Trophoblast cell (in vitro differentiated cells and primary cell): ENCODE results near the gene AP1S3. TPM values are rescaled to one million over a fixed set of nuclear protein-coding genes. Genes with fewer than 3 reads are reported as not detected.
A peak's percentile ranks its signal among the peaks of the same experiment; 100 is the strongest.

Experiments used
- DNase-seq, 2 donors: peaks; one replicate each; pipeline ENCODE4 v3.0.0-alpha.2; 2016
- H2AFZ ChIP-seq: 2 replicates; pipeline ENCODE4 v1.6.1; 2013; ENCODE audit warnings: low read length, moderate library complexity, mild to moderate bottlenecking; ENCODE audit not compliant: insufficient read depth, poor library complexity
- H2AK5ac ChIP-seq: 2 replicates; pipeline ENCODE4 v1.6.1; 2013; ENCODE audit warnings: mild to moderate bottlenecking, low read length
- H2BK120ac ChIP-seq: 2 replicates; pipeline ENCODE4 v1.6.1; 2013; ENCODE audit warnings: low read length, mild to moderate bottlenecking, moderate library complexity; ENCODE audit not compliant: insufficient read depth, poor library complexity
- H2BK12ac ChIP-seq: 2 replicates; pipeline ENCODE4 v1.6.1; 2013; ENCODE audit warnings: mild to moderate bottlenecking, low read length, moderate library complexity
- H2BK5ac ChIP-seq: 2 replicates; pipeline ENCODE4 v1.6.1; 2013; ENCODE audit warnings: low read length, low read depth, moderate library complexity, mild to moderate bottlenecking; ENCODE audit not compliant: poor library complexity
- H3K14ac ChIP-seq: 2 replicates; pipeline ENCODE4 v1.6.1; 2013; ENCODE audit warnings: mild to moderate bottlenecking, low read length
- H3K18ac ChIP-seq: 2 replicates; pipeline ENCODE4 v1.6.1; 2013; ENCODE audit warnings: mild to moderate bottlenecking, low read length
- H3K23ac ChIP-seq: 2 replicates; pipeline ENCODE4 v1.6.1; 2013; ENCODE audit warnings: low read length
- H3K27ac ChIP-seq: 2 replicates; pipeline ENCODE4 v1.5.1; 2013; ENCODE audit warnings: low read depth, mild to moderate bottlenecking, inconsistent platforms, low read length, moderate library complexity
- H3K27me3 ChIP-seq: 2 replicates; pipeline ENCODE4 v1.6.1; 2013; ENCODE audit warnings: inconsistent platforms, mild to moderate bottlenecking, low read length, moderate library complexity; ENCODE audit not compliant: insufficient read depth
- H3K36me3 ChIP-seq, 2 experiments: 1 replicate in 1 of 2; 2 replicates in 1 of 2; pipeline ENCODE4 v1.6.1; 2013; ENCODE audit warnings: low read length in 2 of 2, mild to moderate bottlenecking in 2 of 2, moderate library complexity in 1 of 2; ENCODE audit not compliant: insufficient read depth in 2 of 2, control insufficient read depth in 1 of 2
- H3K4ac ChIP-seq: 2 replicates; pipeline ENCODE4 v1.6.1; 2013; ENCODE audit warnings: low read depth, mild to moderate bottlenecking, low read length, moderate library complexity
- H3K4me1 ChIP-seq, 2 experiments: 1 replicate in 1 of 2; 2 replicates in 1 of 2; pipeline ENCODE4 v1.6.1; 2013; ENCODE audit warnings: low read length in 2 of 2, mild to moderate bottlenecking in 2 of 2, moderate library complexity in 1 of 2; ENCODE audit not compliant: insufficient read depth in 2 of 2, control insufficient read depth in 1 of 2
- H3K4me2 ChIP-seq: 2 replicates; pipeline ENCODE4 v1.6.1; 2013; ENCODE audit warnings: inconsistent platforms, mild to moderate bottlenecking, low read length, moderate library complexity
- H3K4me3 ChIP-seq: 2 replicates; pipeline ENCODE4 v1.5.1; 2013; ENCODE audit warnings: mild to moderate bottlenecking, low read depth, low read length, inconsistent platforms
- H3K79me1 ChIP-seq: one replicate; pipeline ENCODE4 v1.6.1; 2013; ENCODE audit warnings: low read length
- H3K79me2 ChIP-seq: 2 replicates; pipeline ENCODE4 v1.6.1; 2013; ENCODE audit warnings: low read length, mild to moderate bottlenecking; ENCODE audit not compliant: control insufficient read depth, insufficient read depth, poor library complexity
- H3K9ac ChIP-seq: 2 replicates; pipeline ENCODE4 v1.6.1; 2013; ENCODE audit warnings: mild to moderate bottlenecking, low read length
- H3K9me3 ChIP-seq: 2 replicates; pipeline ENCODE4 v1.6.1; 2013; ENCODE audit warnings: low read depth, mild to moderate bottlenecking, control low read depth, inconsistent platforms, low read length; ENCODE audit not compliant: insufficient read depth
- H4K12ac ChIP-seq: 2 replicates; pipeline ENCODE4 v1.6.1; 2013; ENCODE audit warnings: low read depth, mild to moderate bottlenecking, low read length, moderate library complexity
- H4K8ac ChIP-seq: 2 replicates; pipeline ENCODE4 v1.6.1; 2013; ENCODE audit warnings: low read depth, mild to moderate bottlenecking, low read length, moderate library complexity
- H4K91ac ChIP-seq: one replicate; pipeline ENCODE4 v1.6.1; 2013; ENCODE audit warnings: low read depth, mild to moderate bottlenecking, low read length, moderate library complexity
- WGBS: extraction: QIAGEN DNeasy Blood & Tissue Kit; methylation state at CpG from one replicate; pipeline ENCODE4 v1.1.7; 2013; ENCODE audit warnings: missing lambda C conversion rate; ENCODE audit not compliant: insufficient read length, insufficient coverage; ENCODE audit errors: extremely low coverage; 5-methylcytosine and 5-hydroxymethylcytosine counted together
- polyA plus RNA-seq: library from polyadenylated mRNA; stranded (reverse); fragments of 200-250 nt; gene quantifications from 2 replicates; pipeline ENCODE4 v1.2.3, GENCODE V29; 2013

The AP1S3 gene
- polyA plus RNA-seq, result 3.3 and 4.1 TPM in 2 replicates

GRCh38 chr2:223837287-223838061, at the start of gene AP1S3:
AP1S3 (minus strand) TSS chr2:223837582; CDS start chr2:223837450, 132 bp downstream.
- Histone ChIP-seq H2BK12ac (no peak within 1 kb of the TSS), H2AK5ac (no peak within 1 kb of the TSS), H3K9me3 (no peaks in the 10 kb centered on the region), H3K4me2 (peak within 1 kb of the TSS; percentile 100), H3K9ac (peak within 1 kb of the TSS; percentile 72), H3K27ac (no peak within 1 kb of the TSS), H2BK120ac (no peak within 1 kb of the TSS), H4K8ac (no peak within 1 kb of the TSS), H3K4ac (no peak within 1 kb of the TSS), H2AFZ (peak within 1 kb of the TSS; percentile 42), H3K18ac (no peak within 1 kb of the TSS), H3K14ac (no peak within 1 kb of the TSS), H3K36me3 (no peaks in the 10 kb centered on the region), H4K12ac (no peak within 1 kb of the TSS), H2BK5ac (no peak within 1 kb of the TSS), H3K79me2 (peaks cover 2% of the 10 kb centered on the region), H3K79me1 (no peaks in the 10 kb centered on the region), H3K4me3 (peak within 1 kb of the TSS; percentile 95), H3K27me3 (no peaks in the 10 kb centered on the region), H4K91ac (no peak within 1 kb of the TSS), H3K23ac (no peak within 1 kb of the TSS), H3K4me1 (peaks cover 3 to 4% of the 10 kb centered on the region in 2 experiments)
- peak; percentile 60 to 71 for DNase-seq
- no CpG with 5 or more reads among the region's 82 CpGs for WGBS

DNA sequence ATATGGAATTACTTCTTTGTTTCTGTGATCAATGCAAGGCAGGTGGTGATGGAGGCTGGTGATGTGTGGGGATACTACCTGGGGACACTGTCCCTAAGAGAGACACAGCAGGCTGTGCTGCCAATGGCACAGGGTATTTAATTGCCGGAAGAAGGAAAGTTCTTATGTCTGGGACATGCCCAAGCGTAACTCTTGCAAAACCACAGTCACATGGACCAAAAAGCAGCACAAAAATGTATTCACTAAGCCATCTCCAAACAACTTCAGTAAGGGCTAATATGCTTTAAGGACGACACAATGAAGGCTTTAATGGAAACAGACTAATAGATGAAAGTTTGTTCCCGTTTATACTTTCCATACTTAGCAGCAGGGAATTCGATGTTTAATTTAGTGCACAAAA, 49.7 kb upstream of the AP1S3 start:
- H4K91ac ChIP-seq, result peak overlapping the region; percentile 19
- no peak overlapping the region for H3K9ac ChIP-seq
- no CpG with 5 or more reads among the region's 5 CpGs for WGBS

GRCh38 chr2:223886726-223887125, 49.3 kb upstream of the AP1S3 start:
- Histone ChIP-seq H3K4ac (no peak overlapping the region), H3K4me3 (no peak overlapping the region), H4K12ac (no peak overlapping the region), H3K23ac (no peak overlapping the region), H4K91ac (peak overlapping the region; percentile 19), H3K79me1 (no peaks in the 10 kb centered on the region), H2AFZ (no peak overlapping the region), H3K27me3 (no peaks in the 10 kb centered on the region), H3K9me3 (peaks cover 1% of the 10 kb centered on the region), H3K18ac (no peak overlapping the region), H2AK5ac (no peak overlapping the region), H3K79me2 (no peaks in the 10 kb centered on the region), H2BK5ac (no peak overlapping the region), H3K27ac (no peak overlapping the region), H2BK12ac (no peak overlapping the region), H3K4me1 (peaks cover 0 to 2% of the 10 kb centered on the region in 2 experiments), H2BK120ac (no peak overlapping the region), H3K9ac (no peak overlapping the region), H3K14ac (no peak overlapping the region), H4K8ac (no peak overlapping the region), H3K4me2 (no peak overlapping the region), H3K36me3 (peaks cover 18 to 26% of the 10 kb centered on the region in 2 experiments)
- DNase-seq, result no peak
- no CpG with 5 or more reads among the region's 2 CpGs for WGBS

More for the DNA sequence above, 49.7 kb upstream of the AP1S3 start:
- no peak overlapping the region for H3K4me2 ChIP-seq
- no peak overlapping the region for H2AK5ac ChIP-seq
- no peak overlapping the region for H2BK120ac ChIP-seq
- no peak overlapping the region for H3K23ac ChIP-seq
- no peak overlapping the region for H3K27ac ChIP-seq
- no peak overlapping the region for H3K18ac ChIP-seq
- H4K12ac ChIP-seq, result no peak overlapping the region
- no peaks in the 10 kb centered on the region for H3K79me1 ChIP-seq
- H3K14ac ChIP-seq, result no peak overlapping the region
- H3K9me3 ChIP-seq, result peaks cover 1% of the 10 kb centered on the region
- no peak overlapping the region for H2AFZ ChIP-seq
- no peak overlapping the region for H3K4ac ChIP-seq
- peaks cover 16 to 24% of the 10 kb centered on the region in 2 experiments for H3K36me3 ChIP-seq
- DNase-seq, result peak in 1 of 2 donors; percentile 24
- peaks cover 0 to 2% of the 10 kb centered on the region in 2 experiments for H3K4me1 ChIP-seq
- no peaks in the 10 kb centered on the region for H3K79me2 ChIP-seq
- H2BK12ac ChIP-seq, result no peak overlapping the region
- no peaks in the 10 kb centered on the region for H3K27me3 ChIP-seq
- H2BK5ac ChIP-seq, result no peak overlapping the region
- H4K8ac ChIP-seq, result no peak overlapping the region
- H3K4me3 ChIP-seq, result no peak overlapping the region

DNA sequence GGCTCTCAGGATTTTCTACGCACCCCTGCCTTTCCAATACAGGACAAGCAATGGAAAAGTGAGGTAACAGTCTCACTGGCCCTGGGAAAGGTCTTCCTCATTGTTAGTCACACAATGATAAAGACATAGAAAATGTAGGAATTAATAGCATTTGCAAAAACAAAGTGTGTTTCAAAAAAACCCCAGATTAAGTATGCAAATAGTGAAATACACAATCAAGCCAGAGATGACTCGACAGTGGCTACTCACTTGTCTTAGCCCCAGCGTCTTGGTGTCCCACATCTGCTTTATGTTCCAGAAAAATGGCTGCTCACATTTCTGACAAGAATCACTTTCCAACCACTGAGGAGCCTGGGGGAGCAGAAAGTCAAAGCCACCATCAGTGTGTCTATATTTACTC, 47.0 kb upstream of the AP1S3 start:
- H4K8ac ChIP-seq, result no peak overlapping the region
- H3K27me3 ChIP-seq, result no peaks in the 10 kb centered on the region
- no peak overlapping the region for H3K23ac ChIP-seq
- no peak overlapping the region for H3K14ac ChIP-seq
- H2BK5ac ChIP-seq, result no peak overlapping the region
- H3K4ac ChIP-seq, result no peak overlapping the region
- no peaks in the 10 kb centered on the region for H3K79me1 ChIP-seq
- H2BK12ac ChIP-seq, result no peak overlapping the region
- H3K4me1 ChIP-seq, result peaks cover 0 to 2% of the 10 kb centered on the region in 2 experiments
- no peak overlapping the region for H3K18ac ChIP-seq
- H3K4me3 ChIP-seq, result no peak overlapping the region
- no peak for DNase-seq
- no CpG with 5 or more reads among the region's 3 CpGs for WGBS
- H2AK5ac ChIP-seq, result no peak overlapping the region
- H3K27ac ChIP-seq, result no peak overlapping the region
- peaks cover 1% of the 10 kb centered on the region for H3K9me3 ChIP-seq
- H2BK120ac ChIP-seq, result no peak overlapping the region
- no peak overlapping the region for H4K91ac ChIP-seq
- H3K36me3 ChIP-seq, result peaks cover 15 to 31% of the 10 kb centered on the region in 2 experiments
- no peak overlapping the region for H3K4me2 ChIP-seq
- no peak overlapping the region for H4K12ac ChIP-seq
- no peak overlapping the region for H3K9ac ChIP-seq
- H3K79me2 ChIP-seq, result no peaks in the 10 kb centered on the region
- H2AFZ ChIP-seq, result no peak overlapping the region
